T-helper 17 cell (primary cell): Measurements from ENCODE around the gene VPS52. TPM values are rescaled to one million over a fixed set of nuclear protein-coding genes. Genes with fewer than 3 reads are reported as not detected.
"Not testable (repeated sequence)": the region's sequence is repeated elsewhere in the genome, so short reads cannot be mapped to it uniquely, and the experiment has no call there.

Experiments
- ATAC-seq: fragments of 150-1000 bp; cut with Tn5 transposase; 2 replicates; pipeline ENCODE4 v1.10.0; 2021; ENCODE audit warnings: mild to moderate bottlenecking, moderate library complexity
- DNase-seq, 3 donors: peaks; one replicate each; pipeline versions ENCODE4 v3.0.0 to v3.0.0-alpha.2; 2020 to 2021
- H3K9me3 ChIP-seq: one replicate; pipeline ENCODE4 v1.7.0; 2013; ENCODE audit warnings: low read length, mild to moderate bottlenecking; ENCODE audit not compliant: control insufficient read depth, poor library complexity, severe bottlenecking
- H3K27ac Mint-ChIP-seq: one replicate; pipeline ENCODE4 v1.8.0; 2022; ENCODE audit warnings: mild to moderate bottlenecking, moderate library complexity, mixed read lengths
- H3K27me3 Mint-ChIP-seq: one replicate; pipeline ENCODE4 v1.8.0; 2022; ENCODE audit warnings: mixed read lengths
- H3K36me3 Mint-ChIP-seq: one replicate; pipeline ENCODE4 v1.8.0; 2022; ENCODE audit warnings: low read depth, mixed read lengths
- H3K4me1 Mint-ChIP-seq: one replicate; pipeline ENCODE4 v1.8.0; 2022; ENCODE audit warnings: mild to moderate bottlenecking, mixed read lengths
- H3K4me3 Mint-ChIP-seq: one replicate; pipeline ENCODE4 v1.8.0; 2022; ENCODE audit warnings: mild to moderate bottlenecking, moderate library complexity, mixed read lengths
- total RNA-seq, 4 donors: library from RNA in 2 of 4; stranded (reverse) in 2 of 4; gene quantifications; one replicate each; pipeline ENCODE4 v1.2.3 and lab custom pipeline; 2022 to 2026

Gene VPS52
- total RNA-seq, 2 donors from 2014 or later, result 66.5 to 68.3 TPM

DNA sequence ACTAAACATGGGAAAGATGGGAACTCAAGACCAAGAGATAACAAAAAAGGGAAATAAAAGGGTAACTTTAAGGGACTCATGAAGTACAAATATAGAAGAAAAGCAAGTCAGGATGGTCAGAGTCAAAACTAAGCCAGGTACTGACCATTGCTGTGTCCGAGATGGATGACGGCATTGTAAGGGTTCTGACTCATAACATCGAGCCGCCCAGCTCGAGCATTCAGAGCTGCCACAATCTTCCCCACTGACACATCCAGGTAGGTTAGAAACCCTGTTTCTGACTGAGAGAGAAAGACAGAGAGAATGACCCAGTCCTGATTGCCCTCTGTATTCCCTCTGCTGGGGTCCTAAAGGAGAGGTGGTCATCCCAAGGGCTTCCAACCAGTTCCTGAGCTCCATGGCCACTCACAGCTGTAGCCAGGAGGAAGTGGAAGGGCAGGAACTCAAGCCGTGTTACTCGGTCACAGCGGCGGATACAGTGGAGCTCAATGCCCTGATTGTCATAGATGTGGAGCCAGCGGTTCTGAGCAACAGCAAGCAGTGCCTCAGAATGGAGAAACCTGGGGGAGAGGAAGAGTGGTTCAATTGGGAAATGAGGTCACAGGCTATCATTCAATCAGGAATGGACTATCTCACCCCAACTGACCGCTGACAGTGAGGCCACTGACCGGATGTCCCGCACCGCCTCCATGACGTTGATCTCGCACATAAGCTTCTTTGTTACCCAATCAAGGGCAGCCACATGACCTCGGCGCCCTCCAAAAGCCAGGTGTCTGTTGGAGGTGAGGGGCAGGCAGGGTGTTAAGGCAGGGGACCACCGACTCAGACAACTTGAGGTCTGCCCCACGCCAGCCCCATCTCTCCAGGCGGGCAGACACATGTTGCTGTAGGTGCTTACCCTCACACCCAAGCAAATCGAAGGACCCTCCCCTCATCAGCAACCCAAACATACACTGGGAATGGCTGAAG, 15.6 kb upstream of the VPS52 start:
- no peak for DNase-seq
- Mint-ChIP-seq H3K27ac (no peak overlapping the region), H3K4me1 (peaks cover 29% of the 10 kb centered on the region), H3K27me3 (no peaks in the 10 kb centered on the region), H3K36me3 (peaks cover 5% of the 10 kb centered on the region), H3K4me3 (peak overlapping the region; percentile 69)
- no peaks in the 10 kb centered on the region for H3K9me3 ChIP-seq
- ATAC-seq, result no peak

GRCh38 chr6:33285214-33285613, 13.5 kb upstream of the VPS52 start:
- not testable (repeated sequence) for H3K27ac Mint-ChIP-seq, H3K36me3 Mint-ChIP-seq, DNase-seq, ATAC-seq, H3K27me3 Mint-ChIP-seq, H3K9me3 ChIP-seq, H3K4me3 Mint-ChIP-seq
- peaks cover 30% of the 10 kb centered on the region for H3K4me1 Mint-ChIP-seq

DNA sequence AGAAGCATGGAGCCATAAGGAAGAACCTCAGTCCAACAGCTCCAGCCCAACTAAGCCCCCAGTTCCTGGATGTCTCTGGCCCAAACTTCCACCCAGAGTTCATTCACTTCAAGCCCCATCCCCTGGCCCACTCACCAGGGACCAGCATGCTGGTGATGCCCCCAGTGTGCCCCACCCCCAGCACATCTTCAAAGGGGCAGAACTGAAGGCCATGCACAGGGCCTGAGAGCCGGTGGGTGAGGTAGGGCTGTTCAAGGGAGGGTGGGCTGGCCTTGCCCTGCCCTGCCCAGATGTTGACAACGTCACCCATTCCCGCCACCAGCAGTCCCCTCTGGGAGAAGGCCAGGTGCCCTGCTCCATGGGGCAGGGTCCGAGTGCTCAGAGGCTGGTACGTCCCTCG, 8.9 kb upstream of the VPS52 start:
- no peaks in the 10 kb centered on the region for H3K9me3 ChIP-seq
- H3K27me3 Mint-ChIP-seq, result no peaks in the 10 kb centered on the region
- H3K4me3 Mint-ChIP-seq, result no peak overlapping the region
- peaks cover 40% of the 10 kb centered on the region for H3K4me1 Mint-ChIP-seq
- H3K27ac Mint-ChIP-seq, result no peak overlapping the region
- DNase-seq (no peak), ATAC-seq (no peak)
- H3K36me3 Mint-ChIP-seq, result no peaks in the 10 kb centered on the region

GRCh38 chr6:33279971-33280511, 8.4 kb upstream of the VPS52 start:
- peak overlapping the region; percentile 14 for H3K27ac Mint-ChIP-seq
- H3K4me1 Mint-ChIP-seq, result peaks cover 41% of the 10 kb centered on the region
- H3K9me3 ChIP-seq, result no peaks in the 10 kb centered on the region
- H3K27me3 Mint-ChIP-seq, result no peaks in the 10 kb centered on the region
- ATAC-seq (no peak), DNase-seq (no peak)
- no peak overlapping the region for H3K4me3 Mint-ChIP-seq
- H3K36me3 Mint-ChIP-seq, result no peaks in the 10 kb centered on the region

DNA sequence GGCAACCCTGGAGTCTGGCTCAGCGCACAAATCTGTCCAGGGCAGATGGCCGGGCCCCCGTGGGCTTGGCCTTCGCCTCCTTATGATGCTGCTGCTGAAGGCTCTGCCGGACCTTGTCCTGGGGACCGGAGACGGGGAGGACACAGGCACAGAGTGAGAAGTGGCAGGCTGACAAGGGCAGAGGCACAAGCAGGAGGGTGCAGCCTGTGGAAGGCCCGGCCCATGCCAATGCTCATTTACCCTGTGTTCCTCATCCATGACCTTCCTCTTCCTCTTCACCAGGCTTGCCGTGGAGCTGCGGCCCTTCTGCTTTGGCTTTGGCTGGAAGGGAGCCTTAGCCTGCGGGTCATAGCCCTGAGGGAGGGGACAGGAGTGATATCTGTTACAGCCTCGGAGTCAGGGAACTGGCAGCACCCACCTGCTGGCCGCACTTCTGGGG, 7.6 kb upstream of the VPS52 start:
- H3K9me3 ChIP-seq, result no peaks in the 10 kb centered on the region
- ATAC-seq (no peak), DNase-seq (no peak)
- no peaks in the 10 kb centered on the region for H3K27me3 Mint-ChIP-seq
- peak overlapping the region; percentile 7 for H3K4me3 Mint-ChIP-seq
- H3K27ac Mint-ChIP-seq, result peak overlapping the region; percentile 14
- peaks cover 46% of the 10 kb centered on the region for H3K4me1 Mint-ChIP-seq
- peaks cover 4% of the 10 kb centered on the region for H3K36me3 Mint-ChIP-seq

- H3K4me1 Mint-ChIP-seq, result peaks cover 48% of the 10 kb centered on the region
Observed at GRCh38 chr6:33278810-33279209, 7.1 kb upstream of the VPS52 start.

DNA sequence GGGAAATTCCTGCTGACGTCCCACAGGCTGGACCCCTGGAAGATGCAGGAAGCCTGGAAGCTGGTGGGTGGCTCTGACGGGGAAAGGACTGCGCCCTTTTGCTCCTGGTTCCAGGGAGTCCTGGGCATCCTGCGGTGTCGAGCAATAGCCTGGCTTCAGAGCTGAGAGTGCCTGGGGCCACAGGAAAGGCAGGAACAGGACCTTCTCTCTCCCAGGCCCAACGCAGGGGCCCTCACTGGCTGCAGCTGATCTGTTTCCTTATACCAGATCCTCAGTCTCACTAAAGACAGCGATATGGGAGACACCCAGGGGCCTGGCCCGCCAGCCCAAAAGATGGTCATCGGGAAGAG, 6.7 kb upstream of the VPS52 start:
- Mint-ChIP-seq H3K27ac (peak overlapping the region; percentile 99), H3K4me3 (peak overlapping the region; percentile 91), H3K27me3 (no peaks in the 10 kb centered on the region), H3K4me1 (peaks cover 49% of the 10 kb centered on the region), H3K36me3 (peaks cover 4% of the 10 kb centered on the region)
- no peaks in the 10 kb centered on the region for H3K9me3 ChIP-seq
- ATAC-seq, result no peak
- no peak for DNase-seq

More at GRCh38 chr6:33278810-33279209, 7.1 kb upstream of the VPS52 start:
- Mint-ChIP-seq H3K27me3 (no peaks in the 10 kb centered on the region), H3K4me3 (no peak overlapping the region), H3K27ac (peak overlapping the region; percentile 99), H3K36me3 (peaks cover 4% of the 10 kb centered on the region)
- ATAC-seq (no peak), DNase-seq (no peak)
- H3K9me3 ChIP-seq, result no peaks in the 10 kb centered on the region

DNA sequence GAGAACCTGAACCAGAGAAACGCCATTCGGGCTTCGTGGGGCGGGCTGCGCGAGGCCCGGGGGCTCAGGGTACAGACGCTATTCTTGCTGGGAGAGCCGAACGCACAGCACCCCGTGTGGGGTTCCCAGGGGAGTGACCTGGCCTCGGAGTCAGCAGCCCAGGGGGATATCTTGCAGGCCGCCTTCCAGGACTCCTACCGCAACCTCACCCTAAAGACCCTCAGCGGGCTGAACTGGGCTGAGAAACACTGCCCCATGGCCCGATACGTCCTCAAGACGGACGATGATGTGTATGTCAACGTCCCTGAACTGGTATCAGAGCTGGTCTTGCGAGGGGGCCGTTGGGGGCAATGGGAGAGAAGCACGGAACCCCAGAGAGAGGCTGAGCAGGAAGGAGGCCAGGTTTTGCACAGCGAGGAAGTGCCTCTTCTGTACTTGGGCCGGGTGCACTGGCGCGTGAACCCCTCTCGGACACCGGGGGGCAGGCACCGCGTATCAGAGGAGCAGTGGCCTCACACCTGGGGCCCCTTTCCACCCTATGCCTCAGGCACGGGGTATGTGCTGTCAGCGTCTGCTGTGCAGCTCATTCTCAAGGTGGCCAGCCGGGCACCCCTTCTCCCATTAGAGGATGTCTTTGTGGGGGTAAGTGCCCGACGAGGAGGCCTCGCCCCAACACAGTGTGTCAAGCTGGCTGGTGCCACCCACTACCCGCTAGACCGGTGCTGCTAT, 6.2 kb upstream of the VPS52 start:
- peak overlapping the region; percentile 99 for H3K27ac Mint-ChIP-seq

DNA sequence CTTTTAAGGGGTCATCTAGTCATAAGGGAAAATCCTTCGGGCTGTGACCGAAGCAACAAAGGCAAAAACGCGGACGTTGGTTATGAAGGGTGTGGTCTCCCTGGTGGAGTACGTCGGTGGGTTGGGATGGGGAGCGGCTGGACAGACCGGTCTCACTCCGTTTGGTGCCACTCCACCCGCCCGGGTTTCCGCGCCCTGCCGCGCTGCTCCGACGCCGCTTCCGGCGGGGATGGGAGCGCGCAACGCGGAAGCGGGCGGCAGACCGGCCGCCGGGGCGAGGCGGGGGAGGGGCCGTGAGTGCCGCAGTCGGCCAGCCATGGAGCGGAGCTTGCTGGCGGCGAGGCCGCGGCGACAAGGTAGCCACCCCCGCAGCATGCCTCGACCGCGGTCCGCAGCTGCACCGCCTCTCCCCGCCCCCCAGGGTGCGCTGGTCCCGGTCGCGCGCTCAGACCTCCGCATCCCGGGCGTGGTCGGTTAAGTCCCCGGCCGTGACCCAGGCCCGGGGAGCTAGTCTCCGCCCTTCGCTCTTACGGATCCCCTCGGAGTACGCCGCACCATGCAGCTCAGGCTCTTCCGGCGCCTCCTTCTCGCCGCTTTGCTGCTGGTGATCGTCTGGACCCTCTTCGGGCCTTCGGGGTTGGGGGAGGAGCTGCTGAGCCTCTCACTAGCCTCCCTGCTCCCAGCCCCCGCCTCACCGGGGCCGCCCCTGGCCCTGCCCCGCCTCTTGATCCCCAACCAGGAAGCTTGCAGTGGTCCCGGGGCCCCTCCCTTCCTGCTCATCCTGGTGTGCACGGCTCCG, 5.4 kb upstream of the VPS52 start, which contains the start of gene B3GALT4:
Gene B3GALT4 (plus strand): TSS at position 260 of the 799 bp plus-strand sequence. CDS start 297 bp downstream, at position 557.
- Mint-ChIP-seq H3K36me3 (peaks cover 4% of the 10 kb centered on the region), H3K4me1 (peaks cover 61% of the 10 kb centered on the region), H3K27ac (peak within 1 kb of the TSS; percentile 99), H3K27me3 (no peaks in the 10 kb centered on the region), H3K4me3 (peak within 1 kb of the TSS; percentile 91)
- H3K9me3 ChIP-seq, result no peaks in the 10 kb centered on the region
- peak; percentile 49 to 68 (median 65) for DNase-seq
- peak; percentile 76 for ATAC-seq

More for the DNA sequence above, 6.2 kb upstream of the VPS52 start:
- Mint-ChIP-seq H3K4me1 (peaks cover 55% of the 10 kb centered on the region), H3K4me3 (peak overlapping the region; percentile 91), H3K27me3 (no peaks in the 10 kb centered on the region), H3K36me3 (peaks cover 4% of the 10 kb centered on the region)
- peak; percentile 25 for ATAC-seq
- H3K9me3 ChIP-seq, result no peaks in the 10 kb centered on the region
- DNase-seq, result no peak

DNA sequence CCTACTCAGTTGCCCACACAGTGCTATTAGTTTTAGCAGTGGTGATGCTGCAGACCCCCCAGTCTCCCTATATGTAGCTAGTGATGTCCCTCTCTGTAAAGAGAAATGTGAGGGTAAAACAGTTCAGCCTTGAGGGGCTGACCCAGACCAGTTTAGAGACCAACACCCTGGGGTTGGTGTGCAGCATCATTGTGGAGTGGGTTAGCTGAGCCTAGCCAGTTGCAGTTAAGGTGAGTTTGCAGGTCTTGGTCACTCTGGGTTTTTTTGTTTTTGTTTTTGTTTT, 4.8 kb upstream of the VPS52 start:
- Mint-ChIP-seq H3K4me3 (peak overlapping the region; percentile 91), H3K4me1 (peaks cover 62% of the 10 kb centered on the region), H3K27me3 (no peaks in the 10 kb centered on the region), H3K27ac (peak overlapping the region; percentile 99), H3K36me3 (peaks cover 4% of the 10 kb centered on the region)
- DNase-seq (no peak), ATAC-seq (no peak)
- no peaks in the 10 kb centered on the region for H3K9me3 ChIP-seq

DNA sequence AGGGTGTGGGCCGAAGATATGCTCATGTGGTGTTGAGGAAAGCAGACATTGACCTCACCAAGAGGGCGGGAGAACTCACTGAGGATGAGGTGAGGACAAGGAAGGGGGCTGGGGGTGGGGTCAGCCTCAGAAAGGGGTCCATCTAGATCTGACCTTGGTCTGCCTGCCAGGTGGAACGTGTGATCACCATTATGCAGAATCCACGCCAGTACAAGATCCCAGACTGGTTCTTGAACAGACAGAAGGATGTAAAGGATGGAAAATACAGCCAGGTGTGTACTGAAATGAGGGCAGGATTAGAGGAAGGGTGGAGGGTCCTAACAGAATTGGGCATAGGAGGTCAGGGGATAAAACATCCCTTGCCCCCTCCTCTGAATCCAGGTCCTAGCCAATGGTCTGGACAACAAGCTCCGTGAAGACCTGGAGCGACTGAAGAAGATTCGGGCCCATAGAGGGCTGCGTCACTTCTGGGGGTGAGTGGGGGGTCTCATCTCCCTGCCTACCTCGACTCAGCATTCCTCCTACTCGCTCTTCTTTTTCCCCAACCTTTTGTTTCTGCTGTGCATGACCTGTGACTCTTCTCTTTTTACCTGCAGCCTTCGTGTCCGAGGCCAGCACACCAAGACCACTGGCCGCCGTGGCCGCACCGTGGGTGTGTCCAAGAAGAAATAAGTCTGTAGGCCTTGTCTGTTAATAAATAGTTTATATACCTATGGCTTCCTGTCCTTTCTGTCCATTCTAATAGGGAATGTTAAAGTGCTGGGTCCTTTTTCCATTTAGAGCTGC, 4.3 kb upstream of the VPS52 start:
- peak overlapping the region; percentile 91 for H3K4me3 Mint-ChIP-seq
- H3K27ac Mint-ChIP-seq, result peak overlapping the region; percentile 99
- not testable (repeated sequence) for ATAC-seq, H3K9me3 ChIP-seq, H3K27me3 Mint-ChIP-seq, DNase-seq, H3K36me3 Mint-ChIP-seq
- peaks cover 59% of the 10 kb centered on the region for H3K4me1 Mint-ChIP-seq
